Measurements from ENCODE around the gene APPL1. TPM values are rescaled to one million over a fixed set of nuclear protein-coding genes. Genes with fewer than 3 reads are reported as not detected.

Gene APPL1
- total and polyA plus RNA-seq, 2 of the 8 experiments (the other 6 are each of a cell fraction or from before 2014, with no cell fraction given), result 9.4 to 34.4 TPM

GRCh38 chr3:57244946-57245345, 17.4 kb downstream of the APPL1 start (continued):
- no peak for TF ChIP-seq GABPA (IDR thresholded peaks at IDR 0.05; ENCODE audit: borderline replicate concordance, insufficient read depth, low read length)
- TF ChIP-seq POU5F1 (IDR thresholded peaks at IDR 0.05; ENCODE audit: low read depth, low read length), result no peak
- TF ChIP-seq TAF7 (optimal IDR thresholded peaks at IDR 0.05; ENCODE audit: borderline replicate concordance, low read depth, low read length), result no peak
- no peak for TF ChIP-seq ATF3 (IDR thresholded peaks at IDR 0.05; ENCODE audit: insufficient read depth, low read depth, low read length)
- no peak for TF ChIP-seq SAP30 (IDR thresholded peaks at IDR 0.05; ENCODE audit: insufficient read depth, insufficient replicate concordance, low read length)

All from H1 (cell line).